GM21825 (cell line): Measurements from ENCODE around the gene DIS3L2.
"Not testable (repeated sequence)": the region's sequence is repeated elsewhere in the genome, so short reads cannot be mapped to it uniquely, and the experiment has no call there.

Source experiments
- ATAC-seq: cut with Tn5 transposase; IDR thresholded peaks from one replicate; pipeline ENCODE4 v1.9.1; 2021; ENCODE audit warnings: mild to moderate bottlenecking, moderate library complexity; ENCODE audit not compliant: unreplicated experiment

Gene DIS3L2

DNA sequence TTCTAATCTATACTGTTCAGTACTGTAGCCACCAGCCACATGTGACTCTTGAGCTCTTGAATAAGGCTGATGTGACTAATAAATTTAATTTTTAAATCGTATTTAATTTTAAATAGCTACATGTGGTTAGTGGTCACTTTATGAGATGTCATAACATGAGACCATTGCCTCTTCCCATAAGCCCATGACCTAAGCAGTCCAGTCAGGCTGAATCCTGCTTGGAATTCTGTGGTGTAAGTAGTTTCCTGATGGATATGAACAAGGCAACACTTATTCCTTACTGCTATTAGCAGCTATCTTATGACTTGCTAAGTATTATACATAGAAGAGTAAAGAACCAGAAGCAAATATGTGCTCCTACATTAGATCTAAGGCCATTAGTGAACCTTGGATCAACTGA lies 150.0 kb downstream of the DIS3L2 start:
- no peak for ATAC-seq

DNA sequence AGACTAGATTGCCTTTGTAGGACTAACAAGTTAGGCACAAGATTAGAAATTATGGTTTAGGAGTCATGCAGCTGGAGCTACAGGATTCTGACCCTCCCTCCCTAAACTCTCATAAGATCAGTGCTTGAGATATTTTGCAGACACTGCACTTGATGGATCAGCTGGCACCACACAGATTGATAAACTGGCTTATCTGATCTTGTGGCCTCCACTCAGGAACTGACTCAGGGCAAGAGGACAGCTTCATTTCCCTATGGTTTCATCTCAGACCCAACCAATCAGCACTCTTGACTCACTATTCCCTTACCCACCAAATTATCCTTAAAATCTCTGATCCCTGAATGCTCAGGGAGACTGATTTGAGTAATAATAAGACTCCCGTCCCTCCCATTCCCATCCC lies 152.3 kb downstream of the DIS3L2 start:
- no peak for ATAC-seq

DNA sequence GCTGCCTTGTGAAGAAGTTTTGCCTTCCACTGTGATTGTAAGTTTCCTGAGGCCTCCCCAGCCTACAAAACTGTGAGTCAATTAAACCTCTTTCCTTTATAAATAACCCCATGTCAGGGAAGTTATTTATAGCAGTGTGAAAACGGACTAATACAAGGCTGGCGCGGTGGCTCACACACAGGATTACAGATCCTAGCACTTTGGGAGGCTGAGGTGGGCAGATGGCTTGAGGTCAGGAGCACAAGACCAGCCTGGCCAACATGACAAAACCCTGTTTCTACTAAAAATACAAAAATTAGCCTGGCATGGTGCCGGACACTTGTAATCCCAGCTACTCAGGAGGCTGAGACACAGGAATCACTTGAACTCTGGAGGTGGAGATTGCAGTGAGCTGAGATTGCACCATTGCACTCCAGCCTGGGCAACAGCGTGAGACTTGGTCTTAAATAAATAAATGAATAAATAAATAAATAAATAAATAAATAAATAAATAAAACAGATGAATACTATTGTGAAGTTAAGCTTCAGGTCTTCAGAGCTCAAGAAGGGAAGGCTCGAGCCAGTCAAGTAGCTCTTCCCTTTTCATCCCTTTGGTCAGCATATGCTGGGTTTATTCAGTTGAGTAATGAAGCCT lies 154.3 kb downstream of the DIS3L2 start:
- not testable (repeated sequence) for ATAC-seq

DNA sequence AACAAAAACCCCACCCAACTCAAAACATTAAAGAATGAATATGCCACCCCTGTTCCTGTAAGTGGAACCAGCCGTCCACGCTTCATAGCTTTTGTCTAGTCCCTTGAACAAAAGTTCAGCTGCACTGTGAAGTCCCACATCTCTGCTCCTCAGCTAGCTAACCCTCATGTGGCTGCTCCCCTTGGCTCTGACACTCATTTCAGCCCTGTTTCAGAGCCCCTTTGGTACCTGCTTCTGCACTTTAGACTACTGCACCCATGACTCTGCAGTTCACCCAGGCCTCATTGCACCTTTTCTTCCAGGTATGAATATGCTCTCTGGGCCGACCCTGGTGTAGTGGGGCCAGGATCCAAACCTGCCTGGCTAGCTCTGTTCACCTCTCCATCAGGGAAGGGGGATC lies 155.3 kb downstream of the DIS3L2 start:
- no peak for ATAC-seq

DNA sequence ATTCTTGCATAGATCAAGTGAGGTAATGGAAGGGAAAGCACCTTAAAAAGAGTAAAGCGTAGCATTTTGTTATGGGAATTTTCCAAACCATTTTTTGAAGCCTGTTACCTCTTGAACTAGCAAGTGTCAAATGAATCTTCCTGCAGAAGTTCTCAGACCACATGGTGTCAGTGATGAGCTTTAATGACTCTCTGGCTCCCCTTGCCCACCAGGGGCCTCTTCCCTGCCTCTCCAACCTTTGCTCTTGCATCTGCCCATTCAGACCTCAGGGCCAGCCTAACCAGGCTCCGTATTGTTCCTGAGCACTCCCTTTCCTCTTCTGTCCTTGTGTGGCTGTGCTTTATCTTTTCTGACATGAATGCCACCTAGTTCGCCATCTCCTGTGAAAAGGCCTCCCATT lies 155.9 kb downstream of the DIS3L2 start:
- no peak for ATAC-seq

DNA sequence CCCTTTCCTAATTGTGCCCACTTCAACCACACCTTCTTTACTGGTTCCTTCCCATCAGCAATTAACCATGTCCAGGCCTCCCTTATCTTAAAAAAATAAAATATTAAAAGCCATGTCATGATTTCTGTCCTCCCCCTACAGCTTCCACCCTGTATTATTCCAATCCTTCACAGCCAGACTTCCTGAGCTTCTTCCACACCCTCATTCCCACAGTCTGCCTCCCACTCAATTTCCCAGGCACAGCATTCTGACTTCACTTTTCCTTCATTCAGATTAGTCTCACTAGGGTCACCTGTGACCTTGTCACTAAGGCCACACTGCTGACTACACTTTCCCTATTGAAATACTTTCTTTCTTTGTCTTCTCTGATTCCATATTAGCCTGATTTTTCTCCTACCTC lies 159.4 kb downstream of the DIS3L2 start:
- no peak for ATAC-seq

DNA sequence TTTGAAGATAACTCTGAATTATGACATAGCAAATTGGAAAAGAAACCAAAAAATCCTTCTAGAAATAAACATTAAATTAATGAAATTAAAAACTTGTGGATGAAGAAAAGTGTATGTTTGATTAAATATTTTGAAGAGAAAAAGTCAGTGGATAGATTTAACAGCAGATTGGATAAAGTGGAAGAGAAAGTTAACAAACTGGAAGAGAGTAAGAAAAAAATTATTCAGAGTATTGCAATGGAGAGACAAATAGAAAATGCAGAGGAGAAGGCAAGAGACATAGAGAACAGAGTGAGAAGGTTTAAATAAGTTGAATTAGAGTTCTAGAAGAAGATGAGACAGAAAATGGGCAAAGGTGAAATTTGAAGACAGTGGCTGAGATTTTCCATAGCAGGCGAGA lies 162.8 kb downstream of the DIS3L2 start:
- no peak for ATAC-seq

DNA sequence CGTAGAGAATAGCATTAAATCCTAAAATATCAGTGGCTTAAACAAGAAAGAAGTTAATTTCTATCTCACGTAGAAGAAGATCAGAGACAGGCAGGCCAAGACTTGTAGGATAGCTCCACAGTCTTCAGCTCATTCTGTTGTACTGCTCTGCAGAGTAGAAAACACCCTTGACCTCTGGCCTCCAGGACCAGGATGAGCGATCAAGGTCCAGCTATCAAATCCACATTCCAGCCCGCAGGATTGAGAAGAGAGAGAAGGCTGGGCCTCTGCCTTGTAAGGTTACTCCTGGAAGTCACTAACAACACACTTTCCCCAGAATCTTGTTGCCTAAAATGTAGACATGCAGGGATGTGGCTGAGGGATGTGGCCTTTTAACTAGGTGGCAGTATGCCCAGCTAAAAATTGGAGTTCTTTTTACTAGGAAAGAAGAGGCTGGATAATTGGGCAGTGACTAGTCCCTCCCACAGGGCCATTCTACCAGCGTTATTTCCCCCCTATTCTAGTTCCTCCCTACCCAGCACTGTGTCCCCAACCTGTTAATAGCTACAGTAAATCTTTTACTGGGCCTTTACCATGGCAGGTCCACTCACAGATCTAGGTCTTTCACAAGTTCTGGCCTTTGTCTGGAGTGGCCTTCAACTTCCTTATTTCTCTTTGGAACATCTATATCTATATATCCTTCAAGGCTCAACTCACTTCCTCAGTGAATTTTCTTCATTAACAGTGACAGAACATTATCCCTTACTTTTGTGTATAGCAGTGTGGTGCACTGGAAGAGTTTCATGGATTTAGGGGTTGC lies 165.0 kb downstream of the DIS3L2 start:
- no peak for ATAC-seq

DNA sequence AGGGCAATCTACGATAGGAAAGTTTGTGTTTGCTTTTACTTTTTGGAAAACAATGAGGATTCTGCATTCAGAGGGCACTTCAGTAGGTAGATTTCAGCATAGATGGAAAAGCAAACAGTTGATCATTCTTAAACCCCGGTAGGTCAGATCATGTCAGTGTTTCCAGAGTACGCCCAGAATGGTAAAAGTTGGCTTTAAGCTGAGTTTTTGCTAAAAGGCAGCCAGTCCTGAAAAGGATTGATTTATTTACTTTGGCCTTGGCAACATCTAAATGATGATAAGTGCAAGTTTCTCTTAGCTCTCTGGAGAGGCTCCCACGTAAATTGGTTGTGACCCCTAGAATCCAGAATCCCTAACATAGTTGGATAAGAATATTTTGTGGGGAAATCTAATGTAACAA lies 168.0 kb downstream of the DIS3L2 start:
- ATAC-seq = no peak

DNA sequence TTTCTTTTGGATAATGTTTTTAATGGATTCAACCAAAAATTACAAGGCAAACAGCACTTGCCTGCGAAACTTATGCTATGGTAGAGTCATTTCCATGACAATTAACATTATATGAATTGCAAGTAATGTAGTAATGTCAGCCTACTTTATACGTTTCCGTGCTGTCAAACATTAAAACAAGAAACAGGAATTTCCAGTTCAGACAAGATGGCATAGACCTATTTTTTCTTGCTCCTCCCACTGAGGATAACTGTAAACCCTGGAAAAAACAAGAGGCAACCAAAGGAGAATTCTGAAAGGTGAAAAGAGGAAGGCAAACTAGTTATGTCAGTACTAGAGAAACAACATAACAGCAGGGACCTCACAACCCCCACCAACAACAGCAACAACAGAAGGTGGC lies 170.7 kb downstream of the DIS3L2 start:
- no peak for ATAC-seq

DNA sequence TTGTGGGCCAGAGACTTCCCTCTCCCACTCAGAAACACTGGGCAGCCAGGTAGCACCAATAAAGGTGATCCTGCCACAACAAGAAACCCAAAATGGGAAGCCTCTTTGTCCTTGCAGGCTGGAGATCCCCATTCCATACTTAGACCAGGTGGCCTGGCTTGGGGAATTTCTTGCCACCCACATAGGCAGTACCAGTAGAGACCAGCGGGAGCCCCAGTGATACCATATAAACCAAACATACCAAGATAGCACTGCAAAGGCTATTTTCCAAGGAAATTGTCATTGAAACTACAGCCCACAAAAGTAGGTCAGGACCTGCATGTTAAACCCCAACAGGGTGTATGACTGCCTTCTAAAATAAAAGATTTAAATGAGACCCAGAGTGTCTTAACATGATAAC lies 171.6 kb downstream of the DIS3L2 start:
- ATAC-seq = no peak

DNA sequence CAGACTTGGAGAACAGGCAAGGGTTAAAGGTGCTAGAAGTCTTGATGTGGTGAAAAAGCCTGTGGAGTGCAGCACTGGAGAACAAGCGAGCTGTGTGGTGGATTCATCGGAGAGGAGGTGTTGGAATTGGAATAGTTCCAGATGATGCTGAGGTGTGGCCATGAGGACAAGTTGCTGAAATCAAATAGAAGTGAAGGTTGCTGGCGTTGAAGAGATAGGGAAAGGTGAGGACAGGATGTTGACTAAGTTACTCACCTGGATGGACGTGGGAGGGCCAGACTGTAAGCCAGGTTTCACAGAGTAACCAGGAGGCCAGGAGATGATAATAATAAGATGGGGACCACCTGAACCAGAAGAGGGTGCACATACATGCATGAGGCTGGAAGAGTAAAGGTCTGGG lies 173.4 kb downstream of the DIS3L2 start:
- ATAC-seq = no peak

DNA sequence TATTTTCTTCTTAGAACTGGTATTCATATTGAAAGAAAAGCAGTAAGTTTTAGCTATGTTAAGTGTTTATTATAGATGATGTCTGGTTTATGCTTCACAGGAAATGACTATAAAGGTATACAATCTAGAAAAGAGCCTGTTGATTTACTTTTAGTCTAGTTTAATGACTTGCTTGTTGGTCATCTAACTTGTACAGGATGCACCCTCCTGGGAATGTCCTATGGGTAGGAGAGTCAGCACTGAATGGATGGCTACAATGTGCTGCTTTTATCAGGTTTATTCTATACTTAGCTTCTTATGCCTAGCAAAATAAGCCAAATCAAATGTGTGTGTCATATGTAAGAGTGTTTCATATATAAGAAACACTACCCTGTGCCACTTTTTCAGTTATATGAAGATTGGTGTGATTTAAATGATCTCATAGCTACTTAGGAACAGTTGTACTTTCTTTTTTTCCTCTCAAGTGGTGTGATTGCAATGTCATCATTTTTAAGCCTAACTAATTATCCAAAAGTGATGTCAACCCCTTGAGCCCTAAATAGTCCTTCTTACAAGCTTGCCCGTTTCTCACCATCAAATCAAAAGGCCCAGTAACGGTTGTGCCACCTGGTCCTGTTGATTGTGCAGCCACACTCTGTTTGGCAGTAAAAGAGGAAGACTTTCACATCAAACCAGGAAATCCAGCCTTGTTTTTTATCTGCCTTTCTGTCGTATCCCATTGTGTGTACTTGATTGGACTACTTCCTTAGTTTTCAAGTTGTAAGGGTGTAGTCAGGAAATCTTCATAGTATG lies 176.0 kb downstream of the DIS3L2 start:
- no peak for ATAC-seq

DNA sequence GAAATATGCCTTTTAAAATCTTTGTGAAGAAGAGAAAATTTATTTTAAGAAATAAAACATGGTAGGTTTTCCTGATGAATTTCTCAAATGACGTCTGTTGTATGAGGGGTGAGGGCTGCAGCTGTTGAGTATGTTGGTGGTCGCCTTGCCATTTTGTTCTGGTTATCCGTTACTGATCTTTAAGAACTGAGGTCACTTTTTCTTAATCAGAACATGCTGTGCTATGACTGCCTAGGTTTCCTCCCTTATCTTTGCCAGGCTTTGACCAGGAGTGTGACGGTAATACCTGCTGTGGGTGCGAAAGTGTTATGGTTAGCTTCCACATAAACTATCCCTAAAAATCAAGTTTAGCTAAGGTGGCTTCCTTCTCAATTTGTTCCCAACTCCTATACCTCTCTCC lies 176.9 kb downstream of the DIS3L2 start:
- no peak for ATAC-seq

DNA sequence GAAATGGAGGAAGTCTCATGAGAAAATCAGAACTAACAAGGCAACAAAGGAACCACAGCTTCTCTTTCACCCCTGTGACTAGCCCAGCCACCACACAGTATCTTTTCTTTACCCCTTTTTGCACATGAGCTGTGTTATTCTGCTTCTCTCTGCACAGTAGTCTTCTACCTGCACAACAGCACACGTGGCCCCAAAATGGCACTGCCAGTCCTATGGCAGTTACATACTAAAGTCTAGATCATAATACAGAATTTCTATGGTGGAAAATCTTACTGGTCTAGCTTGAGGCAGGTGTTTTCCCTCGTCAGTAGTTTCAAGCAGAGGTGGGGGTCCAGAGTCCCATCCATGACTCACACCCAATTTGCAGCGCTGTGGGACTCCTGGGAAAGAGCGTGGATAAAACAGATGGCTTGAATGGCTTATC lies 177.7 kb downstream of the DIS3L2 start:
- ATAC-seq = no peak

DNA sequence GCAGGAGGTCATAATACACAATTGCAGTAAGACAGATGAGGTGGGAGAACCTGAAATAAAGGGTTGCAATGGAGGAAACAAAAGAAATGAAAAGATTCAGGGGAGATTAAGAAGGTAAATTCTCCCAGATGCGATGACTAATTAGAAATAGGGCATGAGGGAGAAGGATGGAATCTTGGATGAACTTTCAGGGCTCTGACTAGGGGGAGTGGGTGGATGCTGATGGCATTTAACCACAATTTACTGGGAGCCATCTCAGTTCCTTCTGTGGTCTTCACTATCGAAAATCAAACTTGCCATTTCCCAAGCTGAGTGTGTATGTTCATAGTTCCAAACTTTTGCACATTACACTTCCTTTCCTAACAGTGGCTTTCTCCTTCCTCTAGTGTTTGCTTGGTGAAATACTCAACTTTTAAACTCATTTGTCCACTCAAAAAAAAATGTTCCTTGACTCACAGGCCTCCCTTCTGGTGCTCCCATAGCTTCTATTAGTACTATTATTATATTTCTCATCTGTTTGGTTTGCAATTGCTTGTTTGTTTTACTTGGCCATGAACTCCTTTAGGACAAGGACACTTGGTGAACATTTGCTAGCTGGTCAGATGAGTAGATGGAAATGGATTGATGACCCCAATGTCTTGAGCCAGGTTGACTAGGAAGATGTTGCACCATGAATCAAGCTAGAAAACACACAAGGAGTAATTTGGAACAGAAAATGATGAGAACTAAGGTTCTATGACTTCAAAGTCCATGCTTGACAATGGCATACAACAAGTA lies 178.5 kb downstream of the DIS3L2 start:
- ATAC-seq = no peak

DNA sequence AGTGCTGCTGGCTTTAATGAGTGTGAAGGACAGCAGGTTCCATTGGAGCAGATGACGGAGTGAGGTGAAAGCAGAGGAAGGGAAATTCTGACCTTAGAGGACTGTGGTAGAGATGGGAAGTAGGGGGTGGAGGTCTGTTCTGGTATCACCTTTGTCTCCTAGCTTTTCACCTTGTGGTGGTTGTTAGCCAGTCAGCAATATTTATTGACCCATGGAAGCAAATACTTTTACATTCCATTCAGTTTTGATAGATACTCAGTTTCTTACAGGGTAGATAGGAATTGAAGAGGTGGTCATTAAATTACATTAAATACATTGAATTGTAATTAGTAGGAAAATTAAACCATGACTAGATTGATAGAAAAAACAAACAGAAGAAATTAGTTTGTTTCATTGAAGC lies 180.1 kb downstream of the DIS3L2 start:
- no peak for ATAC-seq

DNA sequence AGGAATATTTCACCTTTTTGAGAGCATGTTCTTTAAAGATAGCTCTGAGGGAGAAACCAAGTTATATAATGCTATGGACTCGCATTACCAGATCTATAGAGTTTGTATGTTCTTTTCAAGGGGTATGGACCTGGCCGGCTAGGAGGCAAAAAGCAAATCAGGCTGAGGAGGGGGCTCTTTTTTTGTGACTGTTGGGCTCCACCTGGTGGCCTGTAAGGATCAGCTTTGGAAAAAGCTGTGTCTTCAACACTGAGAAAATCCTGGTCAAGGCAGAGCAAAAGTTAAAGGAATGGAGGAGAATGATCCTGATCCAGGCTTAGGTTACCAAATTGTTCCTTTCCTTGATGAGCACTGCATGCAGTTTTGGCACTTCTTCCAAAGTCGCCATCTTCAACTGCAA lies 180.5 kb downstream of the DIS3L2 start:
- ATAC-seq = no peak

DNA sequence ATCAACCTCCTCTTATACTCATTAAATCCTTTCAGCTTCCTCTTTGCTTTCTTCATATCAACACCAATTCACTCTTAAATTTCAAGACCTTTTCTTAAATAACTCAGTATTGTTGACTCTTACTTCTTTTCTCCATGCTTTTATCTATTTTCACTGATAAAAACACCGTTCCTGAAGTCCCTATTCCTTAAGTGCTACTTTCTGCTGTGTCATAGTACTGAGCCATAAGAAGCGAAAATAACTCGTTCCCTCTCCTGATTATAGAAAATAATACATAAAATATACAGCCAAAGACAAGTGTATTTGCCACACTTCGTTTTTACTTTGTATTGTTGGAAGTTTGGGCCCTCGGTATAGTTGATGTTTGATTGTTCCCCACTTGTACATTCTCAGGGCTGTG lies 181.0 kb downstream of the DIS3L2 start:
- no peak for ATAC-seq

DNA sequence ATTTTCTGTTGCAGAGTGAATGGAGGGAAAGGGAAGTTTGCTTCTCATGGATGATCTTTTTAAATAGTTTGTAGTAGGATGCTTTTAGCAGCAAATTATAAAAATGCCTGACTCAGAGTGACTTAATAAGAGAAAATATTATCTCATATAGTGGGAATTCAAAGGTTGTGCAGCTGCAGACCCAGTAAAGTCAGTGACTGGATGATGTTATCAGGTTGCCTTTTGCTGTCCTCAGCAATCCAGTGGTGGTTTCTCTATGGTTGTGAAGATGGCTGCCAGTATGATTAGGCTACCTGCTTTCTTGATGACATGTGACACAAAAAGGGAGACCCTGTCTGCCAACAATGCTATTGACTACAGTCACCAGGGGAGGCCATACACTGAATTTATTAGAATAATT lies 184.8 kb downstream of the DIS3L2 start:
- ATAC-seq = no peak

DNA sequence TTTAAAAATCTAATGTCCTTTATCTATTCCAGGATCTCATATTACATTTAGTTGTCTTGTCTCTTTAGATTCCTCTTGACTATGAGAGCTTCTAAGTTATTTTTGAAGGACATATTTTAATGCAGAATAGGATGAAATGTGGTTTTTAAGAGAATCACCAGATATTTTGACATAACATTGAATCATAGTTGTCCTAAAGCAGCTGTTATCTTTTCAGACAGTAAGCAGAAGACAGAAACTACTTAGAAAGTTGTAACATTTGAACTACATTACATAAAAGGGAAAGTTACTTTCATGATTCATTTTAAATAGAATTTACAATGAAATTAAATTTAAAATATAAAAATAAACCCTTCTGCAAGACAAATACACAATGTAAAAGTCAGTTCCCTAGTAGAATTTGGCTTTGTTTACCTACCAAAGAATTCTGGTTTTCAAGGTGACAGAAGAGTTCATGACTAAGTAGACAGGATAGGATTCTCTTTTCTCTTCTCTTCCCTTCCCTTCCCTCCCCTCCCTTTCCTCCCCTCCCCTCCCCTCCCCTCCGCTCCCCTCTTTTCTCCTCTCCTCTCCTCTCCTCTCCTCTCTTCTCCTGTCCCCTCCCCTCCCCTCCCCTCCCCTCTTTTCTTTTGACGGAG lies 186.0 kb downstream of the DIS3L2 start:
- no peak for ATAC-seq
